ENCODE data around the gene PRRT1B.
"Not testable (repeated sequence)": the region's sequence is repeated elsewhere in the genome, so short reads cannot be mapped to it uniquely, and the experiment has no call there.

Gene PRRT1B

DNA sequence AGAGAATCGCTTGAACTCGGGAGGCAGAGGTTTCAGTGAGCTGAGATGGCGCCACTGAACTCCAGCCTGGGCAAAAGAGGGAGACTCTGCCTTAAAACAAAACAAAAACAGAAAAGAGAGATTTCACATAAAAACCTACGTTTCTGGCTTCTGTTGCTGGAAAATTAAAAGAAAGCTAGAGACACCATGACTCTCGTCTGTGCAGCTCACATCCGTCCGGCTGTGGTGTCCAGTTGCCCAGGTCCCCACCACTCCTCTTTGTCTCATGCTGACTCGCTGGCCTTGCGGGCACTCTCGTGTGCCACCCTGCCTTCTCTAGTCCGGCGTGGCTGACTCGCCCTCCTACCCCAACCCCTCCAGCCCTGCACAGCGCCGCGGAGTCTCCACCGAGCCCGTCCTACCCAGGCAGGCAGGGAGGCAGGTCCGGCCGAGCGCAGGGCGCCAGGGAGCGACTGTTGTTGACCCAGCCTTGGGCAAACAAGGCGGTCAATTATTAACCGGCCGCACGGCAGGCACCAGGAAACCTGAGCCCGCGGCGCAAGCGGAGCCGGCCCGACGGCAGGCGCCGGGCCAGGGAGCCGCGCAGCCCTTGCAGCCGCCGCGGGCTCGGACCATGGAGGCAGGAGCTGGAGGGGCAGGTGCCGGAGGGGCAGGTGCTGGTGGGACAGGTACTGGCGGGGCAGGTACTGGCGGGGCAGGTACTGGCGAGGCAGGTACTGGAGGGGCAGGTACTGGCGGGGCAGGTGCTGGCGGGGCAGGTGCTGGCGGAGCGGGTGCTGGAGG, at the start of gene PRRT1B:
Gene PRRT1B (plus strand): TSS at position 521 of the 783 bp plus-strand sequence. CDS start 93 bp downstream, at position 614.
- DNase-seq: no peak

DNA sequence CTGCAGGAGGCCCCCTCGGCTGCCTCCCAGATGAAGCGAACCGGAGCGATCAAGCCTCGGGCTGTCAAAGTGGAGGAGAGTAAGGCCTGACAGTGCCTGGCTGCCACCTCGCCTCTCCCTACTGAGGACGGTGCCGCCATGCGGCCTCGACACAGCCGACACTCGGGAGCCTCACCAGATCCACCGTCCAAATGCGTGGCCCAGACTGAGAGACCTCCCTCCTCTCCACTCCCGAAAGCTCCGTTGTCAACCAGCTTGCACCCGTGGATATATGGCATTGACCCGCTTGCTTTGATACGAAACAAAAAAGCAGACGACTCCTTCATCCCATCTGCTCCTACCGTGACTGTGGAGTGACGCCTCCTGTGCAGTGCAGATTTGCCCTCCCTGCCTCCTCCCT, 49.5 kb upstream of the PRRT1B start:
- DNase-seq: no peak

DNA sequence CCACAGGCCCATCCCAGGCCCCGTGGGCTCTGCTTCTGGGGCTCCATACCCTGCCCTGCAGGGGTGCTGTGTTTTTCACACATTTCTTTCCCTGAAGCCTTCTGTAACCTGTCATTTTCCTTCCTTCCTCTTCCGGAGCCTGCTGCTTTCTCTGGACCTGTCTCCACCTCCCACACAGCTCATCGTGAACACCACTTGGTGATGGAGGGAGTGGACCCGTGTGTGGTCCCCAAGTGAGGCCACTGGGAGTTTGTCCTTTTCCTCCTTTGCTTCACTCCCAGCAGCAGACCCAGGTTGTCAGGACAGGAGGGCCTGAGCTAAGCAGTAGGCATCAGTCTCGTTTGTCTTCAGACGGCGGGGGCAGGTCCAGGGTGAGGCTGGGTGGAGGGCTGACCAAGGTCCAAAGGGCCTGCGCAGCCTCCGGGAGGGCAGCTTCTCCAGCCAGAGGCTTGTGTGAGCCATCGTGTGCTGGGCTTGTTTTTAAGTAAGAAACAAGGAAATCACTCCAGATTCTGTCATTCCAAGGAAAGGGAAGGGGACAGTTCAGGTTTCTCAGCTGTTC, 48.4 kb upstream of the PRRT1B start:
- DNase-seq: no peak

DNA sequence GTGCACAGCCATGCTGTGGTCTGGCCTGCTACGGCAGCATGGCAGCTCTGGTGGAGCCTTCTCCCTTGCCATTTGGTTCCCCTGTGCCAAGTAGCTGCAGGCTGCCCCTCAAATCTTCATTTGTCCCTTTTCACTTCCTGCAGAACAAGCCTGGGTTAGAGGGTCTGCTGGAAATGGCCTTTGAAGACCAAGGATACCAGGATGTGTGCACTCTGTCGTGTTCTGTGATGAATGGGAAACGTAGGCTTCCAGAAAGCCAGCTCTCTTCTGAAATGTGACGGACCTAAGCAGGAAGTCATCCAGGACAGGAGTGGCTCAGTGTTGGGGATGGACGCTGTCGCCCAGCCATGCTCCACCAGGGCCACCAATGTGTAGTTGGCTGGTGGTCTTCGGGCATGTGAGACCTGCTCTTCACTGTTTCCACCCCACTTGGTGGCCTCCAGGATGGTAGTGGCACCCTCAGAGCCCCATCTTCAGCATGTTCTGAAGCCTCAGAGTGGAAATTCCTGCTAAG, 46.0 kb upstream of the PRRT1B start:
- no peak for DNase-seq

DNA sequence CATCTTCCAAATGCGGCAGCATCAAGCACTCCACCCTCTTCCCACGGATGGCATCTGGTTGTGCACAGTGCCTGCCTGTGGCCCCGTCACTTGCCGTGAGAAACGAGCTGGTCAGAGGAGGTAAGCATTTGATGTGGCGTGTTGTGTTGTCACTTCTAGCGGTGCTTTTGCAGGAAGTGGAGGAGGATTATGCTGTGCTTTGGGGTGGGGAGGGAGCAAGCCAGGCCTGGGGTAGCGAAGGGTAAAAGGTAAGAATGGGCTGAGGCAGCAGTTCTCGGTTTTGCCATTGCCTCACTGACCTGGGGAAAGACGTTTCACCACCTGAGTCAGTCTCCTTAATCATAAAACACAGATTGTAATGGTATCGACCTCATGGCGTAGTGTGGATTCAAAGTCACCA, 44.9 kb upstream of the PRRT1B start:
- no peak for DNase-seq

DNA sequence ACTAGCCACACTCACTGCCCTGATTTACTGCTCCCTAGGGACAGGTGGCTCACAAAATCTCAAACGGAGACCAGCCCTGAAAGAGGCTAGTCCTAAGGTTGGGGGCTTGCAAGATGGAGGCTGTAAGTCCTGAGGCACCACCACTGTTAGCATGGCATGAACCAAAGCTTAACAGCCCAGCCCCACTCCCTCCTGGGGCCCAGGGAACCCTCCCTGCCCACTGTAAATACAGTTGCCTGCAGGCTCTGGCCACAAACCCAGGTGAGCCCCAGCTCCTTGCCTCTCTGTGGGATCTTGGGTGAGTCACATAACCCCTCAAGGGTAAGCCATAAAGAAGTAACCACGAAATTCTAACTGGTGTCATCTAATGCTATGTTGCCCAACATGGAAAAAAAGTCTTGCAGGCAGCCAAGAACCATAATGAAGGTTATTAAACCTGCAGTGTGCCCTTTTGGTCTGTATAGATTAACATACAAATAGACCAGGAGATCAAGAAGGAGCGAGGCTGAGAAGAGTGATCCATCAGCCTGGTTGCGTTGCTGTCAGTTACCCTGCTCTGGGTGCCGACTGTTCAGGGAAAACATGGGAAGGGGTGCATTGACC, 44.3 kb upstream of the PRRT1B start:
- no peak for DNase-seq

DNA sequence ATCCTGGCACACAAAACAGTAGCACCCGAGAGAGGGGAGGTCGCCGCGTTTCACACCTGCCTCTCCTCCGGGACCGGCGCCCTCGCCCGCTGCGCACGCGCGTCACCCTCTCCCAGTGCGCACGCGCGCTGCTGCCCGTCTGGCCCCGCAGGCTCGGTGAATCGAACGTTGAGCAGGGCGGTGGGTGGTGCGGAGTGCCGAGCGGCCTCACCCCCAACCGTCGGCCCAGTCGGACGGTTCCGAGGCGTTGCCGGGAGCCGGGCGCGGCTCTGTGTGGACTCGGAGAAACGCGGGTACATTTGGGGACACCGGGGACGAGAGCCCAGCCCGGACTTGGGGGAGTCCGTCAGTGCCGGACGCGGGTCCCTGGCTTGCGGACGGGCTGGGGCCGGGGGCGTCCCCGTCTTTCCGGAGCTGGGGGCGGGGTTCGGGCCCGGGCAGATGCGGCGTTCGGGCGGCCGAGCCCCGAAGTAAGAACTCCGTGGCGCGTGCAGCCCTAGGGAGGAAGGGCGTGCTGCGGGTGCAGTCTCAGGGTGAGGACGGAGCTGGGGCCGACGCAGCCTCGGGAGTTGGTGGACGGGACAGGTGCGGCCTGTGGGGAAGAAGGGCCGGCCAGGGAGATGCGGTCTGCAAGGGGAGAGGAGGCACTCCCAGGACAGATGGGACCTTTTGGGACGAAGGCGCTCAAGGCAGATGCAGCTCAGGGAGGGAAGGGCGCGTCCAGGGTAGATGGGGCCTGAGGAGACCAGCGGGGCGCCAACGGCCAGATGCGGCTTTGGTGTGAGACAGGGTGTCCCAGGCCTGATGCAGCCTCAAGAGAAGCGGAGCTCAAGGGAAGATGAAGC, 42.3 kb upstream of the PRRT1B start, which contains the start of gene POMT1:
Gene POMT1 (plus strand): TSS at position 138 of the 845 bp plus-strand sequence. CDS start 1,301 bp downstream, outside the sequence.
- DNase-seq: peak; percentile 94

DNA sequence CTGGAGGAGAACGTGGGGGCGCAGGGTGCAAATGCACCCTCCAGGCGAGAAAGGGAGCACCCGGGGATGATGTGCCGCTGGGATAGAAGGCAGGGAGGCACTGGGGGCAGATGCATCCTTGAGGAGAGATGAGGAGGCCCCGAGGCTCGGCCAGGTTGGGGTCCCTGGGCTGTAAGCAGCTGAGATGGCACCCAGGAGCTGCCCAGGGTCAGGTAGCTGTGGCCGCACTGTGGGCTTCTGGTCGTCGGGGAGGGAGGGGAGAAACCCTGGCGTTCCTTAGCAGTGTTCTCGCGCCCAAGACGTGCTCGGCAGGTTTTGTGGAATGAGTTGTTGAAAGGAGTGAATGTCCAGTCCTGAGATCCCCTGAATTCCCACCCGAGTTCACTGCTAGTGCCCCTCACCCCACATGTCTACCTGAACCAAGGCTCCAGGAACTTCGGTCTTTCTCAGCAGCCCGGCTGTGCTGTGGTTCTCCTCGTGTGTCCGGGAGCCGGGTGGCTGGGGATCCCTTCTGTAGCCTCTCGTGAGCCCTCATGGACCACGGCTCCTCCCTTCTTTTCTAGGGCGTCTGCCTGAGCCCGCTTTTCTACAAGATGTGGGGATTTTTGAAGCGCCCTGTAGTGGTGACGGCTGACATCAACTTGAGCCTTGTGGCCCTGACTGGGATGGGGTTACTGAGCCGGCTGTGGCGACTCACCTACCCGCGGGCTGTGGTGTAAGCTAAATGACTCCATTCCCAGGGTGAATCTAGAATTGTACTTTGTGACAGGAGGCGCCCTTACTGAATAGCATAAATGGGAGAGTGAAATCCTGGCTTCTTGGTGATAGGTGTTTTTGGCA, 41.5 kb upstream of the PRRT1B start:
- DNase-seq: peak; percentile 37

DNA sequence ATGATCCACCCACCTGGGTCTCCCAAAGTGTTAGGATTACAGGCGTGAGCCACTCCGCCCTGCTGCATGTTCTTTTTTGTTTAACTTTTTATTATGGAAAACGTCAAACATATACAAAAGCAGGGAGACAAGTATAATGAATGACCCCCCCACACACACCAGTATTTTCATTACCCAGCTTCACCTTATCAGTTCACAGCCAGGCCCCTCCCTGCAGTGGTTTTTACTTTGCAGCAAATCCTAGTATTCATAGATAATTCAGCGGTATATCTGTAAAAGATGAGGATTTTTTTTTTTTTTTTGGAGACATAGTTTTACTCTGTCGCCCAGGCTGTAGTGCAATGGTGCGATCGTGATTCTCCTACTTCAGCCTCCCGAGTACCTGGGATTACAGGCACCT, 40.3 kb upstream of the PRRT1B start:
- DNase-seq: no peak

DNA sequence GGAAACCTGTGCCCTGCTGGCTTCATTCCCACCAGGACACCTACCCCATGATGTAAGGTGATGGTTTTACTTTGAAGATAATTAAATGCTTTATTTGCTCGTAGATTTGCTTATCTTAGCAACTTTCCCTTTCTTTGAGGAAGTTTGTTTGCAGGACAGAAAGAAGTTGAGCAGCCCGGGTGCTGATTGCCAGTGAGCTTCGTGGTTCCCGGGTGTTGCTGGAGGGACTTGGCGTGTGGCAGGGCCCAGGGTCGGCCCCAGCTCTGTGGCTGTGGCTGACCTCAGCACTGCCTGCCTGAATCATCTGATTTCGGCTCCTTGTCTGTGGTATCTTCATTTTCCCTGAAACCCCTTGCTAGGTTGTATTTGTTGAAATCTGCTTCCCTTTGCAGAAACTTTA, 33.9 kb upstream of the PRRT1B start:
- DNase-seq: no peak

DNA sequence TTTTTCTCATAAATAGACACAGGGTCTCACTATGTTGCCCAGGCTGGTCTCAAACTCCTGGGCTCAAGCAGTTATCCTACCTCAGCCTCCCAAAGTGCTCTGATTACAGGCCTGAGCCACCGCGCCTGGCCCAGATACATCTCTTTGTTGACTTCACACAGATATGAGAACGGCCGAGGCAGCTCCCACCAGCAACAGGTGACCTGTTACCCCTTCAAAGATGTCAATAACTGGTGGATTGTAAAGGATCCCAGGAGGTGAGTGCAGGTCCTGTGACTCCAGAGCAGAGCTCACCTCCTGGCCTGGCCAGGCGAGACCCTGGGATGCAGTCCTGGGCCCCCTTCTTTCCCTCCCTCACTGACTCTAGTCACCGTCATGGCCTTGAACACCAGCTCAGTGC, 33.4 kb upstream of the PRRT1B start:
- no peak for DNase-seq

DNA sequence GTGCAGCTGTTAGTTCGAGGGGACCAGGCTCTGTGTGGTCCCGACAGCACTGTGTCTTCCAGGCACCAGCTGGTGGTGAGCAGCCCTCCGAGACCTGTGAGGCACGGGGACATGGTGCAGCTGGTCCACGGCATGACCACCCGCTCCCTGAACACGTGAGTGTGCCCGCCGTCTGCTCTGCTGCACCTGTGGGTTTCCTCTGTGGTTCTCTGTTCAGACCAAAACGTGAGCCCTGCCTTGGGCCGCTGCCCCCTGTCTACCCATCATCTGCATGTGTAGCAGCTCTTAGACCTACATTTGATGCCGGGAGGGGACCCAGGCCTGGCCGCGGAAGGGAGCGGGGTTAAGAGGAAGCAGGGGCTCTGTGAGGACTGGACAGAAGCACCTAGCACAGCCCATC, 32.1 kb upstream of the PRRT1B start:
- DNase-seq: no peak

DNA sequence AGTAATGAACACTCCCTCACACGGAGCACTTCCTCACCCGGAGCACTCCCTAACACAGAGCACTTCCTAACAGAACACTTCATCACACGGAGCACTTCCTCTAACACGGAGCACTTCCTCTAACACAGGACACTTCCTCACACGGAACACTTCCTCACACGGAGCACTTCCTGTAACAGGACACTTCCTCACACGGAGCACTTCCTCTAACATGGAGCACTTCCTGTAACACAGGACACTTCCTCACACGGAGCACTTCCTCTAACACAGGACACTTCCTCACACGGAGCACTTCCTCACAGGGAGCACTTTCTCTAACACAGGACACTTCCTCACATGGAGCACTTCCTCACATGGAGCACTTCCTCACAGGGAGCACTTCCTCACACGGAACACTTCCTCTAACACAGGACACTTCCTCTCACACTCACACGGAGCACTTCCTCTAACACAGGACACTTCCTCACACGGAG, 29.7 kb upstream of the PRRT1B start:
- not testable (repeated sequence) for DNase-seq

DNA sequence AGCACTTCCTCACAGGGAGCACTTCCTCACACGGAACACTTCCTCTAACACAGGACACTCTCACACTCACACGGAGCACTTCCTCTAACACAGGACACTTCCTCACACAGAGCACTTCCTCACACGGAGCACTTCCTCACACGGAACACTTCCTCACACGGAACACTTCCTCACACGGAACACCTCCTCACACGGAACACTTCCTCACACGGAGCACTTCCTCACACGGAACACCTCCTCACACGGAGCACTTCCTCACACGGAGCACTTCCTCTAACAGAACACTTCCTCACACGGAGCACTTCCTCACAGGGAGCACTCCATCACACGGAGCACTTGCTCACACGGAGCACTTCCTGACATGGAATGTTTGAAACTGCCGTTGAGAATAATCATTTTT, 29.2 kb upstream of the PRRT1B start:
- no peak for DNase-seq

DNA sequence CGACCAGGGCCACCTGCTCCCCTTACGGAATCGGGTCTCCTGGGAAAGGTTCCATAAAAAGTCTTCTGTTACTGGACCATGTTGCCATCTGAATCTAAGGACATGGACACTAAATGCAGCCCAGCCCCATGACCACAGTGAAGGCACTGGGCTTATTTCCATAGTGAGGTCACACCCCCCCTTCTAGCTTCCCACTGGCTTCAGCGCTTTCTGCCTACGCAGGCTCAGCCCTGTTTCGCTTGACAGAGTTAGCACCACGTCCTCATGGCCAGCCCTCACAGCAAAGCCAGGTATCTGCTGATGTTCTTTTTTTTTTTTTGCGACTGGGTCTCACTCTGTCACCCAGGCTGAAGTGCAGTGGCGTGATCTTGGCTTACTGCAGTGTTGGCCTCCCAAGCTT, 28.4 kb upstream of the PRRT1B start:
- DNase-seq: no peak

DNA sequence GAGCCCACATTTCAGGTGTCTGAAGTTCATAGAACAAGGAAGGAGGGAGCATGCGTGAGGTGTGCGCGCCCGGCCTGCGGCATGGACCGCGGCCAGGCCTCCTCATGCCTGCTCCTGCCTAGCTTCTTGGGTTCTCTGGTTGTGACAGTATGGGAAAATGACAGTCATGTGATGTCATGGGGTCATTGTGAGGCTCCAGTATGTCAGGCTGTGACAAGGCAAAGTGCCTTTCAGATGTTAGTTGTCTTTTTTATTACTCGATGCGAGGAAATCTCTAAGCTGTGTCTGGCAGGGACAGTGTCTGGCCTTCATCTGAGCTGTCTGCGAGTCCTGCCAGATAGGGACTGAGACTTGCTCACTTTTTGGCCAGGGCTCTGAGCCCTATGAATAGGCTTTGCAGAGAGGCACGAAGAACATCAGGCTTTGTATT, 27.5 kb upstream of the PRRT1B start:
- no peak for DNase-seq

DNA sequence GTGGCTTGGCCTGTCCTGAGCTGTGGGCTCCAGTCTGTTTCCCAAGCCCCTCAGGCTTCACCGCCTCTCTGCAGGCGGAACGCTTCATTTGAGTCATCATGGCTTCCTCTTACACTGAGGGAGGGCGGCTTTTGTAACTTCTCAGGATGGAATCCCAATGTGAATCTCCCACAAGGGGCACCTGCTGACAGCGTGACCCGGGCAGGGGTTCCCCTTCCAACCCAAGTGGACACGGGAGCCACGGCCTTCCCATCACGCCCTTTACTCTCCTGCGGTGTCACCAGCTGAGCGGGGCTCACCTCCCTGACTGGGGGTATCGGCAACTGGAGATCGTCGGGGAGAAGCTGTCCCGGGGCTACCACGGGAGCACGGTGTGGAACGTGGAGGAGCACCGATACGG, 26.8 kb upstream of the PRRT1B start:
- DNase-seq: no peak

DNA sequence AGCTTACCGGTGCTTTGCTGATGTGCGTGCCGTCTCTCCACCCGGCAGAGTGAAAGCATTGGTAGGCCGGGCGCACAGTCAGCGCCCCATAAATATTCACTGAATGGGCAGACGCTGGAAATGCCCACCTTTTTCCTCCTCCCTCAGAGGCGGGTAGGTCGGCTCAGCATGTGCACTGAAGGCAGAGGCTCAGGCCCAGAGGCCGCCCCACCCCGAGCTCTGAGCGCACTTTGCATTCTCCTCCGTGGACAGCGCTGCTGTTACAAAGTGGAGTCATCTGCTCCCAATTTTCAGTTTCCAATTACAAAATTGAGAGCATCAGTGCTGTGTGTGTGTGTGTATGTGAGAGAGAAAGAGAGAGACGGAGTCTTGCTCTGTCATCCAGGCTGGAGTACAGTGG, 24.8 kb upstream of the PRRT1B start:
- DNase-seq: no peak

DNA sequence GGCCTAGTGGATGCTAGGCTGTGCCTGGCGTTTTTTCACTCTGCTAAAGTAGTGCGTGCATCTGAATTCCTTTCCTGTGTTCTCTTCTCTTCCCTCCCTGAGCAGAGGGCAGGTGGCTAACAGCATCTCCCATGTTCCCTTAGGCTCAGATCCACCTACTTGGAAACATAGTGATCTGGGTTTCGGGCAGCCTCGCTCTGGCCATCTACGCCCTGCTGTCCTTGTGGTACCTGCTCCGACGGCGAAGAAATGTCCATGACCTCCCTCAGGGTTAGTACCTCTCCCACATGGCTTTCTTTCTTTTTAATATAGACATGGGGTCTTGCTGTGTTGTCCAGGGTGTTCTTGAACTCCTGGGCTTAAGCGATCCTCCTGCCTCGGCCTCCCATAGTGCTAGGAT, 24.1 kb upstream of the PRRT1B start:
- DNase-seq: no peak

DNA sequence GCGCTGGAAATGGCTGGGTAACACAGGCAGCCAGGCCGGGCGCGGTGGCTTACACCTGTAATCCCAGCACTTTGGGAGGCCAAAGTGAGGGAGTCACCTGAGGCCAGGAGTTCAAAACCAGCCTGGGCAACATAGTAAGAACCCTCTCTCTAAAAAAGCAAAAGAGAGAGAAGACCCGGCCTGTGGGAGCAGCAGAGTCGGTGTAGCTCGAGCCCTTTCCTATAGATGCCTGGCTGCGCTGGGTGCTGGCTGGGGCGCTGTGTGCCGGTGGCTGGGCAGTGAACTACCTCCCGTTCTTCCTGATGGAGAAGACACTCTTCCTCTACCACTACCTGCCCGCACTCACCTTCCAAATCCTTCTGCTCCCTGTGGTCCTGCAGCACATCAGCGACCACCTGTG, 23.5 kb upstream of the PRRT1B start:
- DNase-seq: no peak

DNA sequence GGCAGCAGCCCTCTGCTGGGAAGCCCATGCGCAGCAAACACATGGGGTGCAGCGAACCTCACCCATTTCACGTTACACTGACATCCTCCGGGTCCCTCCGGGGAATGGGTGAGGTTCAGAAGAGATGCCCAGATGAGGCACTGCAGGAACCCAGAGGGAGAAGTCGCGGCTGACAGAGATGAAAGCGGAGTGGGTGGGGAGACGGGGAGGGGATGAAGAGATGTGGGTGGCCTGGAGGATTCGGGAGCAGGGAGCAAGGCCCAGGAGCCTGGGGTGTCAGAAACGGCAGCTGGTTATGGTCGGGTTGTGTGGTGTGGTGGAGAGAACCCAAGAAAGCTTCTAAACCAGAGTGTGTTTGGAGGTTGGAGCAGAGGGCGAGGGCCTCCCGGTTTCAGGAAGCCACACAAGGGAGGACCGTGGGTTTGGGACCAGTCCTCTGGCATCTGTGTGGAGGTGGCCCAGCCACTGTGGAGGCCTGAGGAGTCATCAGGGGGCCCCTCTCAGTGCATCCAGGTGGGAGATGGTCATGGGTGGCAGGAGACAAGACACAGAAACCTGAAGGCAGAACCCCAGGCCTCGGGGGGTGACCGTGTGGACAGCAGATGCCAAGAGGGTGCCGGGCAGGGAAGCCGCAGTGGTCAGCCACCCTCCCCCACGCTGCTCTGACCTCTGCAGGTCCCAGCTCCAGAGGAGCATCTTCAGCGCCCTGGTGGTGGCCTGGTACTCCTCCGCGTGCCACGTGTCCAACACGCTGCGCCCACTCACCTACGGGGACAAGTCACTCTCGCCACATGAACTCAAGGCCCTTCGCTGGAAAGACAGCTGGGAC, 22.9 kb upstream of the PRRT1B start:
- DNase-seq: no peak
